Activated CD4-positive, alpha-beta T cell treated with anti-CD3 and anti-CD28 coated beads, Interleukin-2, amount 10 ng/mL, durations not matched to agents 24 days and 14 days (primary cell): ENCODE data around the gene DEFB110. TPM values are rescaled to one million over a fixed set of nuclear protein-coding genes. Genes with fewer than 3 reads are reported as not detected.

Experiments used
- DNase-seq: peaks from one replicate; pipeline ENCODE4 v3.0.0; 2022
- H3K27ac Mint-ChIP-seq: one replicate; pipeline ENCODE4 v1.8.0; 2022; ENCODE audit warnings: mild to moderate bottlenecking, mixed read lengths
- H3K27me3 Mint-ChIP-seq: one replicate; pipeline ENCODE4 v1.8.0; 2022; ENCODE audit warnings: mixed read lengths
- H3K36me3 Mint-ChIP-seq: one replicate; pipeline ENCODE4 v1.8.0; 2022; ENCODE audit warnings: low read depth, mild to moderate bottlenecking, mixed read lengths
- H3K4me1 Mint-ChIP-seq: one replicate; pipeline ENCODE4 v1.8.0; 2021; ENCODE audit warnings: mixed read lengths
- H3K4me3 Mint-ChIP-seq: one replicate; pipeline ENCODE4 v1.8.0; 2022; ENCODE audit warnings: mild to moderate bottlenecking, moderate library complexity, mixed read lengths
- H3K9me3 Mint-ChIP-seq: one replicate; pipeline ENCODE4 v1.8.0; 2021; ENCODE audit warnings: mixed read lengths
- intact Hi-C: fragments of 100-400 bp; cut with micrococcal nuclease; formaldehyde crosslinking; loops from one replicate; pipeline ENCODE4 v1.15.1; 2023
- total RNA-seq: library from RNA; stranded (reverse); gene quantifications from 2 replicates; pipeline ENCODE4 v1.2.3, GENCODE V29; 2022

The DEFB110 gene
- total RNA-seq, 1 donor from 2014 or later = not detected

DNA sequence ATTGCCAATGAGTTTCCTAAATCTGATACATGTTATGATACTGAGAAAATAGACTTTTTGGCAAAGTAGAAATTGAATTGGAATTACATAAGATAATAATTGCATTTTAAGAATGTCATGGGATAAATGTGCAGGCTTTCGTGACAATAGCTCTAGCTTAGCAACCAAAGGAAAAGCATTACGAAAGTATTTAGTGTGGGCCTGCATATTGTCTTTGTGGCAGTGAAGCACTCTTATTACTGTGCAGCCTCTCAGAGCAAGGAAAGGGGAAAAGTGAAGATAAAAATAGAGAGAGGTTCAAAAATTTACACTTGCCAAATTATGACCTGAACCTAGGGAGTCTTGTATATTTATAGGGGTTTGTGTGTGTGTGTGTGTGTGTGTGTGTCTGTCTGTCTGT lies 39.7 kb downstream of the DEFB110 start:
- no peaks in the 10 kb centered on the region for H3K36me3 Mint-ChIP-seq
- H3K4me3 Mint-ChIP-seq = no peak overlapping the region
- intact Hi-C loops = no loop called here
- no peak for DNase-seq
- no peaks in the 10 kb centered on the region for H3K9me3 Mint-ChIP-seq
- H3K4me1 Mint-ChIP-seq = peaks cover 10% of the 10 kb centered on the region
- no peak overlapping the region for H3K27ac Mint-ChIP-seq
- no peaks in the 10 kb centered on the region for H3K27me3 Mint-ChIP-seq

GRCh38 chr6:49980898-49981297 lies 40.9 kb downstream of the DEFB110 start:
- H3K4me1 Mint-ChIP-seq = peaks cover 10% of the 10 kb centered on the region
- no peaks in the 10 kb centered on the region for H3K27me3 Mint-ChIP-seq
- no peak overlapping the region for H3K27ac Mint-ChIP-seq
- intact Hi-C loops = no loop called here
- no peaks in the 10 kb centered on the region for H3K9me3 Mint-ChIP-seq
- no peak overlapping the region for H3K4me3 Mint-ChIP-seq
- no peaks in the 10 kb centered on the region for H3K36me3 Mint-ChIP-seq
- DNase-seq = no peak

GRCh38 chr6:49979584-49979983 lies 42.2 kb downstream of the DEFB110 start:
- intact Hi-C loops = no loop called here
- Mint-ChIP-seq H3K27me3 (no peaks in the 10 kb centered on the region), H3K4me3 (no peak overlapping the region), H3K9me3 (no peaks in the 10 kb centered on the region), H3K27ac (no peak overlapping the region), H3K4me1 (peaks cover 10% of the 10 kb centered on the region), H3K36me3 (no peaks in the 10 kb centered on the region)
- no peak for DNase-seq

DNA sequence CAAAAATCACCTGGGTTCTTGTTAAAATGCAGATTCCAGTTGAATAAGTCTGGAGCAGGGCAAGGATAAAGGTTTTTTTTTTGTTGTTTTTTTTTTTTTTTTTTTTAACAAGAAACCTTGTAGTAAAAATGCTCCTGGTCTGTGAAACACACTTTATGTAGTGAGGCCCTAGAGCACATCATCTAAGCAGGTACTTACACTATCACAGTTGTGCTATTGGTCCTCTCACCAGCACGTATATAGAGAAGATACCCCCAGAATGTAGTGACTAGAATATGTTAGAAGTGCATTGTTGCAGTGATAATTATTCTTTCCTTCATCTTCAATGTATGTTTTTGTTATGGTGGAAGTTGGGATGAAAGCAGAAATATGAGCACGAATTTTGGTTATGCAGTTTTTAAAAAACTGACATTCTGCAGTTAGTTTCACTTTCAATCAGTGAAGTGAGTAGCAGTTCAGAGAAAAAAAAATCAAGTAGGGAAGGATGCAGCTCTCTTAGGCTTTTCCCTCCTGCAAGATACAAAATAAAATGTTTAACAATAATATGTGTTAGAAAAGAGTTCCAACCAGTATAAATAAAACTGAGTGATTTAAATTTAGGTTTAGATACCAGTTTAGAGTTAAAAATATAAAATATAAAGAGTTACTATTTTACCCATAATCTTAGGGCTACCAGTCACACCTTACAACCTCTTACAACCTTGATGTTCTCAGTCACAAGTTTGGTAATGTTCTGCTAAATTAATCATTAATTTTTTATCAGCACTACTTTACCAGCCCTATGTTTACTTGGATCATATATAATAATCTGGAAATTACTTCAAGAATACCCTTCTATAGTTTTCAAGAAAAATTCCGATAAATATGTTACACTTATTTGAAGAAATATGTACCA lies 43.2 kb downstream of the DEFB110 start:
- Mint-ChIP-seq H3K36me3 (no peaks in the 10 kb centered on the region), H3K9me3 (no peaks in the 10 kb centered on the region), H3K27ac (no peak overlapping the region), H3K4me3 (peak overlapping the region; percentile 65), H3K4me1 (peaks cover 10% of the 10 kb centered on the region), H3K27me3 (no peaks in the 10 kb centered on the region)
- intact Hi-C loops = no loop called here
- DNase-seq = no peak

DNA sequence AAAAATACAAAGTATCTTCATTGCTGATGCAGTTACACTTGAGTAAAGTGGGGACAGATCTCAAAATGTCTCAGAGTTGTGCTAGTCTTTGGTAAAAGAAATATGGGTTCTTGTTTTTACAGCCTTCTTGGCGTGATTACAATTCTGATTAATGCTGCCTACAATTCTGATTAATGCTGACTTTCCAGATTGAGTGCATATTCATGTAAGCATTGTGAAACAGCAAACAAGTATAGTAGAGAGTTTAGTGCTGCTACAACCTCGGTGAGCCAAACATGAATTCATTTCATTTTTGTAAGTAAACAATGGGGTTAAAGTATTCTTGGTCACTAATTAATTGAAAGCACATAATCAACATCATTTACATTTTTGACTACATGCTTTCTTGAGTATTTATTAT lies 52.2 kb downstream of the DEFB110 start, which contains the start of gene DEFB113:
Gene DEFB113, minus strand, starts transcription at position 21 of the 400 bp plus-strand sequence. Its CDS starts 0 bp downstream, at position 21.
- Mint-ChIP-seq H3K9me3 (no peaks in the 10 kb centered on the region), H3K4me1 (no peaks in the 10 kb centered on the region), H3K27ac (no peak within 1 kb of the TSS), H3K4me3 (no peak within 1 kb of the TSS), H3K36me3 (no peaks in the 10 kb centered on the region), H3K27me3 (no peaks in the 10 kb centered on the region)
- DNase-seq = no peak
- intact Hi-C loops = no loop called here

Other genes starting within 250 kb of the DEFB110 start
- gene PGK2, start 234.7 kb downstream of the DEFB110 start, total RNA-seq = not detected in 2 replicates
- gene CRISP1, start 155.5 kb downstream of the DEFB110 start, total RNA-seq = not detected in 2 replicates
- gene DEFB114, start 57.8 kb downstream of the DEFB110 start, total RNA-seq = not detected in 2 replicates
- not detected in 2 replicates for gene DEFB113, start 52.4 kb downstream of the DEFB110 start, total RNA-seq
- not detected in 2 replicates for gene DEFB112, start 27.9 kb upstream of the DEFB110 start, total RNA-seq